PC-9 (cell line): ENCODE measurements around the gene KIAA1671. TPM values are rescaled to one million over a fixed set of nuclear protein-coding genes. Genes with fewer than 3 reads are reported as not detected.

Source experiments
- BruUV-seq: library from RNA; stranded (reverse); fragments of 400-500 nt; replicated peaks from 2 replicates; lab custom pipeline; 2021; lab: Mats Ljungman, UMichigan
- CTCF ChIA-PET: fragments of 300-600 bp; sonication (Branson Sonifier 250); formaldehyde crosslinking; loops from one replicate; lab custom pipeline; 2022; ENCODE audit warnings: antibody characterized with exemption; lab: Charles Lee
- POLR2A ChIA-PET: fragments of 300-600 bp; sonication (Branson Sonifier 250); formaldehyde crosslinking; loops from one replicate; lab custom pipeline; 2022; ENCODE audit warnings: antibody characterized with exemption; ENCODE audit not compliant: unreplicated experiment; lab: Charles Lee
- DNase-seq, 2 experiments: peaks; one replicate each; pipeline versions ENCODE4 v3.0.0 to v3.0.0-alpha.2; 2015 to 2022; ENCODE audit warnings: mixed read lengths in 1 of 2
- H2AFZ ChIP-seq: fragments of 200-600 bp; sonication (generic); 2 replicates; pipeline ENCODE4 v1.8.1; 2017; ENCODE audit warnings: antibody characterized with exemption
- H3F3A ChIP-seq: fragments of 200-600 bp; sonication (generic); 2 replicates; pipeline ENCODE4 v1.8.1; 2017; ENCODE audit warnings: antibody characterized with exemption, mild to moderate bottlenecking, low read depth; ENCODE audit not compliant: insufficient read depth
- H3K27ac ChIP-seq: fragments of 200-600 bp; sonication (generic); 2 replicates; pipeline ENCODE4 v1.6.1; 2016; ENCODE audit warnings: mixed run types
- H3K27me3 ChIP-seq: fragments of 200-600 bp; sonication (generic); 2 replicates; pipeline ENCODE4 v1.6.1; 2016; ENCODE audit warnings: low read depth, mixed run types; ENCODE audit not compliant: insufficient read depth
- H3K36me3 ChIP-seq: fragments of 200-600 bp; sonication (generic); 2 replicates; pipeline ENCODE4 v1.6.1; 2016; ENCODE audit warnings: low read depth, mixed run types
- H3K4me1 ChIP-seq: fragments of 200-600 bp; sonication (generic); replicated peaks from 2 replicates; pipeline ENCODE4 v1.6.1; 2016; ENCODE audit warnings: mixed run types; ENCODE audit not compliant: insufficient read depth
- H3K4me2 ChIP-seq: fragments of 200-600 bp; sonication (generic); 2 replicates; pipeline ENCODE4 v1.6.1; 2017; ENCODE audit warnings: mixed run types
- H3K4me3 ChIP-seq: fragments of 200-600 bp; sonication (generic); 2 replicates; pipeline ENCODE4 v1.6.1; 2016; ENCODE audit warnings: mixed run types
- H3K79me2 ChIP-seq: fragments of 200-600 bp; sonication (generic); 2 replicates; pipeline ENCODE4 v1.6.1; 2017; ENCODE audit warnings: low read depth, mixed run types
- H3K9me2 ChIP-seq: fragments of 200-600 bp; sonication (generic); 2 replicates; pipeline ENCODE4 v1.8.1; 2017; ENCODE audit warnings: mild to moderate bottlenecking; ENCODE audit not compliant: insufficient read depth
- H3K9me3 ChIP-seq: fragments of 200-600 bp; sonication (generic); 2 replicates; pipeline ENCODE4 v1.8.1; 2016; ENCODE audit warnings: low read depth; ENCODE audit not compliant: insufficient read depth
- H4K20me1 ChIP-seq: fragments of 200-600 bp; sonication (generic); 2 replicates; pipeline ENCODE4 v1.8.1; 2017; ENCODE audit not compliant: insufficient read depth
- CTCF ChIP-seq: fragments of 200-600 bp; sonication (generic); conservative IDR thresholded peaks from 2 replicates; pipeline ENCODE4 v1.6.1; 2017; ENCODE audit warnings: mixed run types, antibody characterized with exemption, mild to moderate bottlenecking, moderate library complexity
- EZH2 ChIP-seq: fragments of 200-600 bp; sonication (generic); IDR thresholded peaks from 2 replicates; pipeline ENCODE4 v1.8.0; 2017; ENCODE audit warnings: antibody characterized with exemption, low read depth
- intact Hi-C: fragments of 100-400 bp; cut with micrococcal nuclease; formaldehyde crosslinking; loops from one replicate; pipeline ENCODE4 v1.10.0; 2022; ENCODE audit not compliant: unreplicated experiment
- total RNA-seq: library from RNA; stranded (reverse); gene quantifications from 2 replicates; pipeline ENCODE4 v1.2.3, GENCODE V29; 2021

Gene KIAA1671
- total RNA-seq, 1 experiment from 2014 or later = 44.3 TPM

- no peak for TF ChIP-seq CTCF
- TF ChIP-seq EZH2 = no peak
- no peak overlapping the region for H3K27ac ChIP-seq
- H2AFZ ChIP-seq = no peak overlapping the region
- CTCF ChIA-PET = no interaction called here
- H3F3A ChIP-seq = no peaks in the 10 kb centered on the region
- H3K79me2 ChIP-seq = no peaks in the 10 kb centered on the region
- no peak overlapping the region for H3K4me3 ChIP-seq
- POLR2A ChIA-PET = no interaction called here
- DNase-seq = no peak
- no peaks in the 10 kb centered on the region for H3K4me1 ChIP-seq
- H3K9me3 ChIP-seq = no peaks in the 10 kb centered on the region
- H3K36me3 ChIP-seq = no peaks in the 10 kb centered on the region
- no TSS peak for BruUV-seq
- peaks cover 4% of the 10 kb centered on the region; the same call in 1 of the 2 replicates for H4K20me1 ChIP-seq
- no peaks in the 10 kb centered on the region for H3K27me3 ChIP-seq
- intact Hi-C loops = no loop called here
- no peaks in the 10 kb centered on the region for H3K9me2 ChIP-seq
- no peak overlapping the region for H3K4me2 ChIP-seq
These were observed 119.2 kb downstream of the KIAA1671 start for GRCh38 chr22:25071720-25072119.

- no TSS peak for BruUV-seq
- CTCF ChIA-PET = no interaction called here
These were observed 119.9 kb downstream of the KIAA1671 start for GRCh38 chr22:25072406-25072805.

GRCh38 chr22:25076336-25076735, 123.8 kb downstream of the KIAA1671 start:
- TF ChIP-seq CTCF (no peak), EZH2 (no peak)
- no peak overlapping the region for H3K4me3 ChIP-seq
- ChIA-PET CTCF (no interaction called here), POLR2A (interaction anchor here (0.6 kb wide), 1 partner anchor 170 kb away, joined by 16 read pairs; no protein-coding TSS in a partner anchor)
- H2AFZ ChIP-seq = no peak overlapping the region
- intact Hi-C loops = no loop called here
- DNase-seq = no peak
- H3K9me3 ChIP-seq = no peaks in the 10 kb centered on the region
- H3K9me2 ChIP-seq = no peaks in the 10 kb centered on the region
- H3K27ac ChIP-seq = no peak overlapping the region
- no peaks in the 10 kb centered on the region for H3K27me3 ChIP-seq
- no peaks in the 10 kb centered on the region for H3K4me1 ChIP-seq
- peaks cover 16% of the 10 kb centered on the region for H4K20me1 ChIP-seq
- no peaks in the 10 kb centered on the region for H3K36me3 ChIP-seq
- no peak overlapping the region for H3K4me2 ChIP-seq
- H3K79me2 ChIP-seq = no peaks in the 10 kb centered on the region
- no peaks in the 10 kb centered on the region for H3F3A ChIP-seq
- no TSS peak for BruUV-seq

More at GRCh38 chr22:25072406-25072805, 119.9 kb downstream of the KIAA1671 start:
- Histone ChIP-seq H3K4me3 (no peak overlapping the region), H3K79me2 (no peaks in the 10 kb centered on the region), H3F3A (no peaks in the 10 kb centered on the region), H3K9me3 (no peaks in the 10 kb centered on the region), H4K20me1 (peaks cover 4% of the 10 kb centered on the region; the same call in 1 of the 2 replicates), H3K27me3 (no peaks in the 10 kb centered on the region), H3K27ac (no peak overlapping the region), H2AFZ (no peak overlapping the region), H3K36me3 (no peaks in the 10 kb centered on the region), H3K4me1 (no peaks in the 10 kb centered on the region), H3K9me2 (no peaks in the 10 kb centered on the region), H3K4me2 (no peak overlapping the region)
- TF ChIP-seq CTCF (no peak), EZH2 (no peak)
- POLR2A ChIA-PET = no interaction called here
- intact Hi-C loops = no loop called here
- no peak for DNase-seq
